GM18519 (cell line): Measurements from ENCODE around the gene OR5D16.
"Not testable (repeated sequence)": the region's sequence is repeated elsewhere in the genome, so short reads cannot be mapped to it uniquely, and the experiment has no call there.

Experiments
- ATAC-seq: cut with Tn5 transposase; IDR thresholded peaks from one replicate; pipeline ENCODE4 v1.9.1; 2021; ENCODE audit warnings: mild to moderate bottlenecking, moderate library complexity; ENCODE audit not compliant: unreplicated experiment, low FRiP score

The OR5D16 gene

DNA sequence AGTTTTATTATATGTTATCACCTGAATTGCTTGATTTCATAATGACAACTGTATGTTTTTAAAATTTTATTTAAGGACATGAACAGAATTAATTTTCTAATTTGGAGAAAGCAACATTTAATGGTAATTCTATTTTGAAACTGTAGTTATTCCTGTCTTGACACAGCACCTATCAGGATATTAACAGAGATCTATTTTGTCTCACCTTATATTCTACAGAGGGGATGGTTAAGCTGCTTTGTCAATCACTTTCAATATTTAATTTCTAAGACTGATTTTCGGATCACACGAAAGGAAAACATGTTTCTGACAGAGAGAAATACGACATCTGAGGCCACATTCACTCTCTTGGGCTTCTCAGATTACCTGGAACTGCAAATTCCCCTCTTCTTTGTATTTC lies at the start of gene OR5D16:
TSS of gene OR5D16 (plus strand) at position 301 of the 400 bp plus-strand sequence. CDS start at position 301, 0 bp downstream.
- ATAC-seq, result no peak

GRCh38 chr11:55791606-55792005 lies 46.9 kb upstream of the OR5D16 start:
- no peak for ATAC-seq

DNA sequence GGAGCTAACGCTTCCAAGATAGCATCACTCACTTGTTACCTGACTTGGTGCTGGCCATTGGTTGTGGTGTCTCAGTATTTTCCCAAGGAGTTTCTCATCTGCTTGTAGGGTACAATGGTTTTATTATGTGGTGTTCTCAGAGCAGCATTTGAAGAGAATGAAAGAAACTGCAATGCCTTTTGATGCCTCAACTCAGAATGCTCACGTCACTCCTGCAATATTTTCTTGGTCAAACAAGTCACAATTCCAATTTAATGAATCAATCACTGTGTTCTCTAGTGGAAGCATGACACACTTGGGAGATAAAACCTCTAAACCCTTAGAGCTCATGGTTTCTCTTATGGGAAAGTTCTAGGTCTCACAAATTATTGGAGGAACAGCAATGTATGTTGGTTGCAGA lies 45.2 kb upstream of the OR5D16 start:
- no peak for ATAC-seq

DNA sequence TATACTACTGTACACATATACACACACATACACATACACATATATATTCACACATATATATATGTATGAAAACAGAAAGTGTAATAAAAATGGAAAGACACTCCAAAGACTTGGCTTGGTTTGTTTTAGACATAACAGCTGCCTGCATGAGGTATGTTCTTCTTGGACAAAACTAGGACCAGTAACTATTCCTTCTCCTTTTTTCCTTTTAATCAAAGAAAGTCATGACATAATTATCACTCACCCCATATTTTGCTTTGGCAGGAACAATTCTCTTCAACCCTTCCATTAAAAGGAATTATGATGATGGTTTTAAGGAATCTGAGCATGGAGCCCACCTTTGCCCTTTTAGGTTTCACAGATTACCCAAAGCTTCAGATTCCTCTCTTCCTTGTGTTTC lies 43.3 kb upstream of the OR5D16 start, which contains the start of gene OR5D14:
TSS of gene OR5D14 (plus strand) at position 301 of the 400 bp plus-strand sequence. CDS start at position 301, 0 bp downstream.
- ATAC-seq, result no peak

DNA sequence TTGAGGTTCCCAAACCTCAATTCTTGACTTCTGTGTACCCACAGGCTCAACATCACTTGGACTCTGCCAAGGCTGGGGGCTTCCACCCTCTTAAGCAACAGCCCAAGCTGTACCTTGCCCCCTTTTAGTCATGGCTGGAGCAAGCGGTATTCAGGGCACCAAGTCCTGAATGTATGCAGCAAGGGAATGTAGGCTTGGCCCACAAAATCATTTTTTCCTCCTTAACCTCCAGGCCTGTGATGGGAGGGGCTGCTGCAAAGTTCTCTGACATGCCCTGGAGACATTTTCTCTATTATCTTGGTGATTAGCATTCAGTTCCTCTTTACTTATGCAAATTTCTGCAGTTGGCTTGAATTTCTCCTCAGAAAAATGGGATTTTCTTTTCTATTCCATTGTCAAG lies 32.3 kb upstream of the OR5D16 start:
- ATAC-seq, result no peak

- no peak for ATAC-seq
Observed at GRCh38 chr11:55811067-55811466, 27.5 kb upstream of the OR5D16 start, which contains the start of gene OR5L1. Gene OR5L1, plus strand, starts transcription at chr11:55811367. Its CDS starts 100 bp downstream, at chr11:55811467.

GRCh38 chr11:55819330-55819729 lies 19.2 kb upstream of the OR5D16 start, which contains the start of gene OR5D18:
Gene OR5D18, plus strand, starts transcription at chr11:55819630. Its CDS starts 0 bp downstream, at chr11:55819630.
- ATAC-seq, result no peak

- no peak for ATAC-seq
Observed at GRCh38 chr11:55826919-55827318, 11.6 kb upstream of the OR5D16 start, which contains the start of gene OR5L2. Gene OR5L2, plus strand, starts transcription at chr11:55827219. Its CDS starts 0 bp downstream, at chr11:55827219.

DNA sequence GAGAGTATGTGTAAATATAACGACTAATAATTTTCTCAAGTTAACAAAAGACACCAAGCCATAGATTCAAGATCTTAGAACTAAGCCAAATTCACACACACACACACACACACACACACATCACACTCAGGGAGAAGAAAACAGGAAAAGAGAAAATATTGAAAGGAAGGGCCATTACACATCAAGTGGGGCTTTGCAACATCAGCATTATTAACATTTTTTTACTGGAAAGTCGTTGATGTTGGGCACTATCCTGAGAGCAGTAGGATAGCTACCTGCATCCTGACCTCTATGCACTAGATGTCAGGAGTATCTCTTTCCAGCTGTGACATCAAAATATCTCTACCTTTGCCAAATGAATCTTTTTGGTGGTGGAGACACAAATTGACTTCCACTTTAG lies 8.9 kb downstream of the OR5D16 start:
- no peak for ATAC-seq

DNA sequence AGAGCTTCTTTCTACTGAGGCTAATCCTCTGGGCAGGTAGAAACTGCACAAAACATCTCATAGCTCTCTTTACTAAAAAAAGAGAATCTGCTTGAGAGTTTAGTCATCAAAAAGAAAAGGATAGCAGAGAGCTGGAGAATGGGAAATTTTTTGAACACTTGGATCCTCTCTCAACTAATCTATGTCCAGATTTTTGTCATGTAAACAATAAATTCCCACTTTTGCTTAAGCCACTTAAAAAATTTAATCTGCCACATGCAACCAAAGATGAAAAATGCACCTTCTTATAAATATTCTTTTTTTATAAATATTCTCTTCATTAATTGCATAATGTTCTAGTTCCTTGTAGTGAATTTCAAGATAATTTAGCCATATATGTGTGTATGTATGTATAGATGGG lies 10.5 kb downstream of the OR5D16 start:
- no peak for ATAC-seq

DNA sequence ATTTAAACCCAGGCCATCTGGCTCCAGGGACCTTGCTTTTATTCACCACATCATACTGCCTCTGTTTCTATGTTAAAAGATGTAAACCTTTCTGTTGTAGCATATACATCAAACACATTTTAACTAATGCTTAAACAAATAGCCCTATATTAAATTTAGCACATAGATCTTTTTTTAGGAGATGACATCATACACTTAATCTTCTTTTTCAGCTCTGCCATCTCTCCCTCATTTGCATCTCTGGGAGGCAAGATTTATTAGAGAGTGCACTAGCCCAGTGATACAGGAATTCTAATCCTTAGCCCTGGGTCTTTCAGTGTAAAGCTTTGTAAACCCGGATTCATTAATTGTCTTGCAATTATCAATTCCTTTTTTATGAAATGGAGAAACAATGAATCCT lies 13.6 kb downstream of the OR5D16 start:
- ATAC-seq, result no peak

GRCh38 chr11:55854704-55855103 lies 16.2 kb downstream of the OR5D16 start:
- ATAC-seq, result peak; percentile 65

DNA sequence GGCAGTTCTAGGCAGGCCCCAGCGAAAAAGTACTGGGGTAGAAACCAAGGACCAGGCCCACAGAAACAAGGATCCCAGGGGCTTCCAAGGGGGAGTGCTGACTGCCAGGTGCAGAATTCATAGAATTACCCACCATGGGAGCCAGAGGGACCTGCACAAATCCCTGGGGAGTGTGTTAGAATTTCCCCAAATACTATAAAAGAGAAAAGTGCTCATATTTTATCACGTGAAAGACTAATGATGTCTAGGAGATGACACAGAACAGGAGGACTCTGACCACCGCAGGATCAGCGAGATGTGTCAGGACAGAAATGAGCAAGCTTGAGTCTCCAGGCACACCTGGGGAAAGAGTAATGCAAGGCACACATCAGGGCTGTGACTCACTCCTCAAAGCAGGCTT lies 28.8 kb downstream of the OR5D16 start:
- not testable (repeated sequence) for ATAC-seq

DNA sequence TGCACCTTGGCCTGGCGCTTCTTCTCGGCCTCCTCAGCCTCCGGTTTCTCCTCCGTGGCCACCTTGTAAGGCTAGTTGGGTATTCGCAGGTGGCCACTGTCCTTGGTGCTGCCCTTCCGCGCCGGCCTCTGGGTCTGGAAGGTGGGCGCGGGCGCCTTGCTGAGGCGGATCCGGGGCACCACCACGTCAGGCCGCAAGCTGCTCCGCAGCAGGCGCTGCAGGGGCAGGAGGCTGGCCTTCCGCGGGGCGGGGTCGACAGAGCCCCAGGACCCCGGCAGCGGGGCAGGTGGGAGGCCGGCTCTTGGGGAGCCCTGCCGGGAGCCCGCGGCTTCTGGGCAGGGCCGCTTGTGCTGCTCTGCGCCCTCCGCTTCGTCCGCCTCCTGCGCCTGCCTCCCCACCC lies 34.2 kb downstream of the OR5D16 start:
- ATAC-seq, result not testable (repeated sequence)

GRCh38 chr11:55873146-55873545 lies 34.6 kb downstream of the OR5D16 start:
- not testable (repeated sequence) for ATAC-seq

- not testable (repeated sequence) for ATAC-seq
Observed at GRCh38 chr11:55882997-55883396, 44.4 kb downstream of the OR5D16 start, which contains the start of gene TRIM51. Gene TRIM51, plus strand, starts transcription at chr11:55883297. Its CDS starts 2,132 bp downstream, at chr11:55885429.

DNA sequence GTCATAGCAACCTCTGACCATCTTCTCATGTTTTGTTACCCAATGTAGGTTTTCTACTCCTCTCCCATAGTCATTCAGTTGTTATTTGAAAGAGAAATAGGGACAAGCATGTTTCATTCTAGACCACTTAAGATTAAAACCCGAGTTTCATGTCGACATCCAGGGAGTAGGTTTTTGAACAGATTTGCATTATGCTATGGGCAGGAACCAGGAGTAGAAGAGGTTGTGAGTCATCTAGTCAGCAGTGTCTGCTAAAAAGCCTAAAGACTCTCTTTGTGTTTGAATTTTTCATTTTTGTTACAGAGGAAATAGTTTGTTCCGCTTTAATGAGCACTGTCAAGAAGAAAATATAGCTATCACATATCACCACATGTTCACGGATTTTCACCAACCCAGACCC lies 46.4 kb downstream of the OR5D16 start:
- ATAC-seq, result not testable (repeated sequence)

DNA sequence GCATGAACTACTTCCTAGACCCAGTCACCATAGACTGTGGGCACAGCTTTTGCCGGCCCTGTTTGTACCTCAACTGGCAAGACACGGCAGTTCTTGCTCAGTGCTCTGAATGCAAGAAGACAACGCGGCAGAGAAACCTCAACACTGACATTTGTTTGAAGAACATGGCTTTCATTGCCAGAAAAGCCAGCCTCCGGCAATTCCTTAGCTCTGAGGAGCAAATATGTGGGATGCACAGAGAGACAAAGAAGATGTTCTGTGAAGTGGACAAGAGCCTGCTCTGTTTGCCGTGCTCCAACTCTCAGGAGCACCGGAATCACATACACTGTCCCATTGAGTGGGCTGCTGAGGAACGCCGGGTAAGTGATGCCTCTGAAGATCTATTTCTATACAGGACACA lies 46.9 kb downstream of the OR5D16 start:
- ATAC-seq, result not testable (repeated sequence)
